Measurements from ENCODE around the gene CCDC91.

DNA sequence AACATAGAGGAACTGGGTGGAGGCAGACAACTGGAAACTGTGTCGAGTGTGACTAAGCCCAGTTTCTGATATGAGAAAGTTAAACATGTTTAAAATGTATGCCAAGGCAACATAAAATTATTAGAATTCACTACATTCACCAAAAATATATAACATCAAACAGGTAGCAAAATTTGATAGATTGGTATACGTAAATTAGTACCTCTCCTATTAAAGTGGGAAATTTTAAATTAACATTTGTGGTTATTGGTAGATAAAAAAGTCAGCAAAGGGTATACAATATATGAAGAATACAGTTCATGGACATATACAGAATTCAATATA, 53.0 kb downstream of the CCDC91 start:
- no peak for TF ChIP-seq EHMT2 (IDR thresholded peaks at IDR 0.05; ENCODE audit: low read depth)
- TF ChIP-seq, protein P1, sequence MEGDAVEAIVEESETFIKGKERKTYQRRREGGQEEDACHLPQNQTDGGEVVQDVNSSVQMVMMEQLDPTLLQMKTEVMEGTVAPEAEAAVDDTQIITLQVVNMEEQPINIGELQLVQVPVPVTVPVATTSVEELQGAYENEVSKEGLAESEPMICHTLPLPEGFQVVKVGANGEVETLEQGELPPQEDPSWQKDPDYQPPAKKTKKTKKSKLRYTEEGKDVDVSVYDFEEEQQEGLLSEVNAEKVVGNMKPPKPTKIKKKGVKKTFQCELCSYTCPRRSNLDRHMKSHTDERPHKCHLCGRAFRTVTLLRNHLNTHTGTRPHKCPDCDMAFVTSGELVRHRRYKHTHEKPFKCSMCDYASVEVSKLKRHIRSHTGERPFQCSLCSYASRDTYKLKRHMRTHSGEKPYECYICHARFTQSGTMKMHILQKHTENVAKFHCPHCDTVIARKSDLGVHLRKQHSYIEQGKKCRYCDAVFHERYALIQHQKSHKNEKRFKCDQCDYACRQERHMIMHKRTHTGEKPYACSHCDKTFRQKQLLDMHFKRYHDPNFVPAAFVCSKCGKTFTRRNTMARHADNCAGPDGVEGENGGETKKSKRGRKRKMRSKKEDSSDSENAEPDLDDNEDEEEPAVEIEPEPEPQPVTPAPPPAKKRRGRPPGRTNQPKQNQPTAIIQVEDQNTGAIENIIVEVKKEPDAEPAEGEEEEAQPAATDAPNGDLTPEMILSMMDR (IDR thresholded peaks at IDR 0.05): no peak
- no peak for TF ChIP-seq CHD4 (IDR thresholded peaks at IDR 0.05; ENCODE audit: borderline replicate concordance)
- no peak for TF ChIP-seq NR3C1 (IDR thresholded peaks at IDR 0.05)

Measured in A549 (cell line).